Measurements from ENCODE around the gene RASSF5. TPM values are rescaled to one million over a fixed set of nuclear protein-coding genes. Genes with fewer than 3 reads are reported as not detected.

RASSF5 gene
- total and polyA plus RNA-seq, 10 of the 15 experiments (the other 5 are each of a cell fraction or from before 2014, with no cell fraction given), result 14.0 to 89.6 (median 68.9) TPM

DNA sequence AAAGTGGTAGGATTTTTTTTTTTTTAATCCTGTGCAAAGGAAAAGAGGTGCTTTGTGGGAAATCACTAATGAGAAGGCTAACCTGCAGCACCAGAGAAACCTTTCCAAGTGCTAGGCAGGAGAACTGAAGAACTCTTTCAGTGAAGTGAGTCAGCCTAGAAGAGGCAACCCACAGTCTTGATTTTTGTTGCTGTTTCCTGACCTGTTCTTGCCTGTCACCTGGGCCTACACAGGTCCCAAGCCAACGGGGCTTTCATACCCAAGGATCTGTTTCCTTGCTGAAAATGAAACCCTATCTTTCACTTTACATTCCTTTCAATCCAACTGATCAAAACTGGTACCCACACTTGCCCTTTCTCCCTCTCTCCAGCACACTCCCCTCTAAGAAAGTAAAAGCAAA, 44.2 kb upstream of the RASSF5 start:
- H3K27ac ChIP-seq (ENCODE audit: control insufficient read depth, insufficient read depth), result no peak overlapping the region

More for the DNA sequence above, 44.2 kb upstream of the RASSF5 start:
- intact Hi-C loops (cut with micrococcal nuclease; ENCODE audit: unreplicated experiment), result loop anchor here (2.0 kb wide), 1 partner anchor 16 kb away; no protein-coding TSS in a partner anchor
- in situ Hi-C loops (cut with MboI), result no loop called here
- ChIA-PET SMC1A (ENCODE audit: uncharacterized antibody, unreplicated experiment) (interaction anchor here (0.8 to 7.0 kb wide), 9 partner anchors 10 to 200 kb away, joined by 3 to 70 read pairs (median 6); no protein-coding TSS in a partner anchor), CTCF (interaction anchor here (0.6 to 10.1 kb wide), 16 partner anchors 8 to 519 kb away, joined by 3 to 199 read pairs (median 10); partner anchors contain the start of gene IKBKE), RAD21 (ENCODE audit: unreplicated experiment) (interaction anchor here (0.7 to 3.1 kb wide), 7 partner anchors 8 to 92 kb away, joined by 3 to 22 read pairs (median 3); no protein-coding TSS in a partner anchor), POLR2A (interaction anchor here (1.3 to 2.2 kb wide), 2 partner anchors 18 to 33 kb away, joined by 3 to 7 read pairs; no protein-coding TSS in a partner anchor)
- H3K9ac ChIP-seq (ENCODE audit: control insufficient read depth, insufficient read depth, low read length), result no peak overlapping the region
- H3K9me3 ChIP-seq (replicated peaks; ENCODE audit: control insufficient read depth, insufficient read depth, low read length), result no peaks in the 10 kb centered on the region
- WGBS (ENCODE audit: insufficient coverage, insufficient replicate concordance, low lambda C conversion rate, missing lambda C conversion rate), result 0% methylated on average over 1 of the region's 1 CpG
- no peak overlapping the region for H3K4me3 ChIP-seq
- FAIRE-seq (no peak), ATAC-seq (no peak), DNase-seq (ENCODE audit: low read depth, low spot score) (no peak)
- TF ChIP-seq USF2 (IDR thresholded peaks at IDR 0.05; ENCODE audit: borderline replicate concordance, low read depth, low read length) (no peak), RFX5 (IDR thresholded peaks at IDR 0.05; ENCODE audit: low read depth, low read length) (no peak), ZNF24 (IDR thresholded peaks at IDR 0.05) (no peak), CHD2 (IDR thresholded peaks at IDR 0.05; ENCODE audit: borderline replicate concordance, low read depth, low read length) (no peak), MTA2 (IDR thresholded peaks at IDR 0.05; ENCODE audit: low read depth) (no peak), KLF5 (IDR thresholded peaks at IDR 0.05; ENCODE audit: partially characterized antibody) (no peak), FOXM1 (IDR thresholded peaks at IDR 0.05; ENCODE audit: low read depth, low read length) (no peak), ATF3 (IDR thresholded peaks at IDR 0.05; ENCODE audit: borderline replicate concordance, extremely low read depth, low read depth, low read length) (no peak), ZBTB40 (IDR thresholded peaks at IDR 0.05; ENCODE audit: borderline replicate concordance) (no peak), SREBF1 (IDR thresholded peaks at IDR 0.05; ENCODE audit: low read length) (no peak), HDGF (IDR thresholded peaks at IDR 0.05) (no peak), PAX8 (IDR thresholded peaks at IDR 0.05) (no peak), ZBED1 (IDR thresholded peaks at IDR 0.05; ENCODE audit: borderline replicate concordance) (no peak), NBN (IDR thresholded peaks at IDR 0.05) (no peak), E2F4 (IDR thresholded peaks at IDR 0.05; ENCODE audit: low read depth, low read length) (no peak), POLR2A (IDR thresholded peaks at IDR 0.05; ENCODE audit: low read depth, low read length) (no peak), FOS (IDR thresholded peaks at IDR 0.05; ENCODE audit: borderline replicate concordance, extremely low read depth, insufficient read length) (no peak)
- TF ChIP-seq, protein P1, sequence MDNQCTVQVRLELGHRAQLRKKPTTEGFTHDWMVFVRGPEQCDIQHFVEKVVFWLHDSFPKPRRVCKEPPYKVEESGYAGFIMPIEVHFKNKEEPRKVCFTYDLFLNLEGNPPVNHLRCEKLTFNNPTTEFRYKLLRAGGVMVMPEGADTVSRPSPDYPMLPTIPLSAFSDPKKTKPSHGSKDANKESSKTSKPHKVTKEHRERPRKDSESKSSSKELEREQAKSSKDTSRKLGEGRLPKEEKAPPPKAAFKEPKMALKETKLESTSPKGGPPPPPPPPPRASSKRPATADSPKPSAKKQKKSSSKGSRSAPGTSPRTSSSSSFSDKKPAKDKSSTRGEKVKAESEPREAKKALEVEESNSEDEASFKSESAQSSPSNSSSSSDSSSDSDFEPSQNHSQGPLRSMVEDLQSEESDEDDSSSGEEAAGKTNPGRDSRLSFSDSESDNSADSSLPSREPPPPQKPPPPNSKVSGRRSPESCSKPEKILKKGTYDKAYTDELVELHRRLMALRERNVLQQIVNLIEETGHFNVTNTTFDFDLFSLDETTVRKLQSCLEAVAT (IDR thresholded peaks at IDR 0.05), result no peak
- no peaks in the 10 kb centered on the region for H3K36me3 ChIP-seq (ENCODE audit: control insufficient read depth in 2 of 2, insufficient read depth in 2 of 2, low read length in 1 of 2)
- no peaks in the 10 kb centered on the region for H3K79me2 ChIP-seq (ENCODE audit: control insufficient read depth, insufficient read depth, low read length)
- BruUV-seq (replicated peaks), result no TSS peak
- no peaks in the 10 kb centered on the region for H3K27me3 ChIP-seq (replicated peaks in 1 of 2; ENCODE audit: control insufficient read depth in 2 of 2, insufficient read depth in 2 of 2, low read length in 1 of 2)
- no peak overlapping the region for H3K4me2 ChIP-seq (ENCODE audit: control insufficient read depth, insufficient read depth)
- H2AFZ ChIP-seq (ENCODE audit: control insufficient read depth, low read depth, low read length), result no peak overlapping the region
- no peaks in the 10 kb centered on the region for H4K20me1 ChIP-seq (ENCODE audit: control insufficient read depth, insufficient read depth)
- peaks cover 36% of the 10 kb centered on the region for H3K4me1 ChIP-seq (ENCODE audit: control insufficient read depth, insufficient read depth, low read length)
